Activated T-cell treated with anti-CD3 and anti-CD28 coated beads, Interleukin-2, amount 50 U/mL, for 4 hours (primary cell): Measurements from ENCODE around the gene TTYH1. TPM values are rescaled to one million over a fixed set of nuclear protein-coding genes. Genes with fewer than 3 reads are reported as not detected.
A peak's percentile ranks its signal among the peaks of the same experiment; 100 is the strongest.

Experiments
- ATAC-seq, 2 donors: fragments of 200-7000 bp; cut with Tn5 transposase; one replicate each; pipeline ENCODE4 v1.10.0; 2021
- DNase-seq: peaks from one replicate; pipeline ENCODE4 v3.0.0-alpha.2; 2020
- H3K27me3 Mint-ChIP-seq: one replicate; pipeline ENCODE4 v1.8.0; 2021; ENCODE audit warnings: low read depth, mixed read lengths
- H3K36me3 Mint-ChIP-seq: one replicate; pipeline ENCODE4 v1.8.0; 2022; ENCODE audit warnings: mixed read lengths; ENCODE audit not compliant: insufficient read depth
- H3K4me1 Mint-ChIP-seq: one replicate; pipeline ENCODE4 v1.8.0; 2021; ENCODE audit warnings: low read depth, mixed read lengths
- H3K4me3 Mint-ChIP-seq: one replicate; pipeline ENCODE4 v1.8.0; 2021; ENCODE audit warnings: mild to moderate bottlenecking, moderate library complexity, mixed read lengths
- H3K9me3 Mint-ChIP-seq: one replicate; pipeline ENCODE4 v1.8.0; 2021; ENCODE audit warnings: mixed read lengths
- total RNA-seq, 3 donors: library from RNA; stranded (reverse); gene quantifications; one replicate each; pipeline ENCODE4 v1.2.1, GENCODE V29; 2021

The TTYH1 gene
- total RNA-seq, 3 donors from 2014 or later, result 0.46 TPM; not detected in 2

DNA sequence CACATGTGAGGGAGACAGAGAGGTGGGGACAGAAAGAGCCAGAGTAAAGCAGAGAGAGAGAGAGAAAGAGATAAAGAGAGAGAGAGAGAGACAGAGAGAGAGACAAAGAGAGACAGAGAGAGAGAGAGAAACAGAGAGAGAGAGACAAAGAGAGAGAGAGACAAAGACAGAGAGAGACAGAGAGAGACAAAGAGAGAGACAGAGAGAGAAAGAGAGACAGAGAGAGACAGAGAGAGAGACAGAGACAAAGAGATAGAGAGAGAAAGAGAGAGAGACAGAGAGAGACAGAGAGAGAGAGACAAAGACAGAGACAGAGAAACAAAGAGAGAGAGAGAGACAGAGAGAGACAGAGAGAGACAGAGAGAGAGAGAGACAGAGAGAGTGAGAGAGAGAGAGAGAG, 4.2 kb upstream of the TTYH1 start:
- peaks cover 7% of the 10 kb centered on the region for H3K4me1 Mint-ChIP-seq
- no peak overlapping the region for H3K4me3 Mint-ChIP-seq
- DNase-seq (no peak), ATAC-seq (no peak)
- peaks cover 23% of the 10 kb centered on the region for H3K27me3 Mint-ChIP-seq
- H3K9me3 Mint-ChIP-seq, result no peaks in the 10 kb centered on the region
- H3K36me3 Mint-ChIP-seq, result no peaks in the 10 kb centered on the region

DNA sequence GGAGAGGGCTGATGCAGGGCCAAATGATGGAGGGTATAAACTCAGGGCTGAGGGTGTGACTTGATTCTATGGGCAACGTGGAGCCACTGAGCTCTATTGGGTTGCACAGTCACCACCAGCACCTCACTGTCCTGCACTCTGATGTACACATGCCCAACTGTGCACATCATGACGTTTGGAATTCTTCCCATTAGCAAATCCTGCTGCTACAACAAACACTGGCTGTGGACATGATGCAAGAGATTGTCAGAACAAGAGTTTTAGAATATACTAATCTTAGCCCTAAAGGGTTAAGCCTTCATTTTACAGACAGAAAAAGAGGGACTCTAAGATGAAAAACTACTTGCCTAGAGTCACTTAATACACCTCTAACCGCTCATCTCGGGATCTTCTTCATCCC, 2.4 kb upstream of the TTYH1 start:
- no peak for DNase-seq
- Mint-ChIP-seq H3K4me3 (no peak overlapping the region), H3K4me1 (peaks cover 16% of the 10 kb centered on the region), H3K36me3 (no peaks in the 10 kb centered on the region), H3K9me3 (no peaks in the 10 kb centered on the region), H3K27me3 (peaks cover 34% of the 10 kb centered on the region)
- ATAC-seq, result no peak

DNA sequence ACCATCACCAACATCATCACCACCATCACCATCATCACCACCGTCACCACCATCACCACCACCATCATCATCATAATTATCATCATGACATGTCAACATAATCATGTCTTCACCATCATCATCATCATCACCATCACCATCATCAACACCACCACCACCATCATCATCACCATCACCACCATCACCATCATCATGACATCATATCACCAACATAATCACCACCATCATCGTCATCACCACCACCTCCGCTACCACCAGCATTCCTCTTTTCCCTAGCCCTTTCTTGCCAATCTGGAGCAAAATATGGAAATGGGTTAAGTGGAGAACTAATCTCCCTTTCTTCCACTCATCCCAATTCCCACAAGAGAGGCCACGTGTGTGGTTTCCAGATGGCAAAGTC, 1.1 kb upstream of the TTYH1 start:
- H3K4me3 Mint-ChIP-seq, result no peak overlapping the region
- peaks cover 40% of the 10 kb centered on the region for H3K27me3 Mint-ChIP-seq
- H3K36me3 Mint-ChIP-seq, result no peaks in the 10 kb centered on the region
- no peaks in the 10 kb centered on the region for H3K9me3 Mint-ChIP-seq
- DNase-seq (no peak), ATAC-seq (no peak)
- H3K4me1 Mint-ChIP-seq, result peaks cover 22% of the 10 kb centered on the region

DNA sequence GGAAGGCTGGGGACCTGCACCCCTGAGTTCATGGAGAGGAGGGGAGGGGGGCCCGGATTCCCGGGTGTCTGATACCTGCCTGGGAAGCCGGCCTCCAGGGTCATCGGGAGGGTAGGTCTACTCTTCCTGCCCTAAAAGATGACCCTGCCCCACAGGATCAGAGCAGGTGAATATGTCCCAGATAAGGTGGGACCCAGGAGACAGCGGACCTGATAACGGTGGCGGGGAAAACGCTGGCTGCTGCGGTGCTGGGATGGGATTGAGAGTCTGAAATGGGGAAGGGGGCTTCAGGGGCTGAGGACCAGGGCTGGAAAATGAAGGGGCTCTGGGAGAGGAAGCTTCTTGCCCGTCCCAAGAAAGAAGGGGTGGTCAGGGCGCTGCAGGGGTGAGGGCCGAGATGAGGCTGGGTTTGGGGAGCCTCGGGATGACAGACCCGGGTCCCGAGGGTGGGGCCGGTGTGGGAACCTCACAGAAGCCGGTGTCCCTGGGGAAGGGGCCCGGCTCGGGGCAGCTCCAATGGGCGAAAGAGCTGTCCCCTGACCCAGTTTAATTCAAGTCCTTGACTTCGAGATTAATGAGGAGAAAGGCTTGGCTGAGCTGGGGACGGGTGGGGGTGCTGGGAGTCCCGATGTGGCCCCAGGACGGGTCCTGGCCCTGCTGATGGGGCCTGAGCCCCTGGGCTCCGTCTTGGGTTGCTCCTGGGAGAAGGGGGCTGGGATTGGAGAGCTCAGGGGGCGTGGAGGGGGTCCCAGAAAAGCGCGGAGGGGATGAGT, 823 bp downstream of the TTYH1 start:
- no peak for DNase-seq
- peaks cover 22% of the 10 kb centered on the region for H3K4me1 Mint-ChIP-seq
- H3K4me3 Mint-ChIP-seq, result no peak overlapping the region
- H3K9me3 Mint-ChIP-seq, result no peaks in the 10 kb centered on the region
- ATAC-seq, result no peak
- peaks cover 51% of the 10 kb centered on the region for H3K27me3 Mint-ChIP-seq
- no peaks in the 10 kb centered on the region for H3K36me3 Mint-ChIP-seq

DNA sequence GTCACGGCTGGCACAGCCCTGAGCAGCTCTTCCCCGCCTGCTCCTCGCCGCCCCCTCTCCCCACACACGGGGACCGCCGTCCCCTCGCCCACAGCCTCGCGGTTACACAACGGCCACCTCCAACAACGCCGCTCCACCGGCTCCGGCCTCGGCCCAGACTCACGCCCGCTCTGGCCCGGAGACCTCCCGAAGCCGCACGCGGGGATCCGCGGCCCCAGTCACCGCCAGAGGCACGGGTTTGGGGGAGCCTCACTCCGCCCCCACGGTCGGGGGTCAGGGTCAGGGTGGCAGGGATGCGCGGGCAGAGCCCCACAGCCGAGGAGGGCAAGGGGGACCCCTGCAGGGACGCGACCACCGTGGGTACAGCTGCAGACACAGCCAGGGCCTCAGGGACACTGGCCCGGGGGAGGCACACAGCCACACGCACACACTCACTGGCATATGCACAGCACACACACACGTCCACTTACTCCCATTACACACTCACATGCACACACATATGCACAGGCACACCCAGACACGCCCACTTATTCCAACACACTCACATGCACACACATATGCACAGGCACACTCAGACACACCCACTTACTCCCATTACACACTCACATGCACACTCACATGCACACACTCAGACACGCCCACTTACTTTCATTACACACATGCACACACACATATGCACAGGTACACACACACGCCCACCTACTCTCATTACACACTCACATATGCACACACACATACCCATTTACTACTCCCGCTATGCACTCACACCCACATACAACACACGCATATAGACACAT, 1.6 kb downstream of the TTYH1 start:
- H3K9me3 Mint-ChIP-seq, result no peaks in the 10 kb centered on the region
- H3K4me1 Mint-ChIP-seq, result peaks cover 22% of the 10 kb centered on the region
- H3K27me3 Mint-ChIP-seq, result peaks cover 51% of the 10 kb centered on the region
- DNase-seq (no peak), ATAC-seq (no peak)
- no peak overlapping the region for H3K4me3 Mint-ChIP-seq
- no peaks in the 10 kb centered on the region for H3K36me3 Mint-ChIP-seq

DNA sequence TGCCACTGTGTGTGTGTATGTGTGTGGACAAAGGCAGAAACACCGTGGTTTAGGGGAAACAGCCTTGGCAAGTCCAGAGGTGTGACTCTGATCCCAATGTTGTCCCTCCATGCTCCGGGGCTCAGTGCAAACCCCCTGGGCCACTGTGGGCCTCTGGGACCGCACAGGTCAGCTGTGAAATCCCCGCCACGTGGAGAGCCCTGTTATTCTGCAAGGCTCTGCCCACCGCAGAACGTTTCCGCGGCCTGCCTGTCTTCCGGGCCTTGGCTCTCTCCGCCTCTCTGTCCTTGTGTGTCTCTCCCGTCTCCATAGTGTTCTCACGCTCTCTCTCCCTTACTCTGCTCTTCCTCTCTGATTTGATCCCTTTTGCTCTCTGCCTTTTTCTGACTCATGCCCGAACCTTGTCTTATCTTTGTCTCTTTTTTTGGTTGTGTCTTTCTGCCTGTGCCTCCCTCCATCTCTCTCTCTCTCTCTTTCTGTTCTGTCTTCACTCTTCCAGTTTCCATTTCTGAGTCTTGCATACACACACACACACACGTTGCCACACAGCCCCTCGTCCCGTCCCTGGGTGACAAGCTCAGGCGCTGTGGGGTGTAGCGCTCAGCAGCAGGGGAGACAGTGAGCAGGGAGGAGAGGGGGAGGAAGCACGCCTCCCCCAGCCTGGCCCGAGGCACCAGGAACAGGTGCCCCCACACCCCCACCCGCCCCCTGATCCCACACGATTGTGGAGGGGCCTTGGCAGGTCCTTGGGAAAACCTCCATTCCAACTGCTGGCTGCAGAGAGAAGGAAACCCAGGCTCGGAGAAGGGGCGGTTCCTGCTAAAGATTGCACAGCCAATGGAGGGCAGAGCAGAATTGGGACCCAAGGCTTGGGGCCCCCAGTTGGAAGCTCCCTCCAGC, 3.0 kb downstream of the TTYH1 start:
- peaks cover 52% of the 10 kb centered on the region for H3K27me3 Mint-ChIP-seq
- no peaks in the 10 kb centered on the region for H3K36me3 Mint-ChIP-seq
- H3K9me3 Mint-ChIP-seq, result no peaks in the 10 kb centered on the region
- ATAC-seq, result peak; percentile 40 to 52
- H3K4me1 Mint-ChIP-seq, result peaks cover 22% of the 10 kb centered on the region
- DNase-seq, result no peak
- peak overlapping the region; percentile 70 for H3K4me3 Mint-ChIP-seq

DNA sequence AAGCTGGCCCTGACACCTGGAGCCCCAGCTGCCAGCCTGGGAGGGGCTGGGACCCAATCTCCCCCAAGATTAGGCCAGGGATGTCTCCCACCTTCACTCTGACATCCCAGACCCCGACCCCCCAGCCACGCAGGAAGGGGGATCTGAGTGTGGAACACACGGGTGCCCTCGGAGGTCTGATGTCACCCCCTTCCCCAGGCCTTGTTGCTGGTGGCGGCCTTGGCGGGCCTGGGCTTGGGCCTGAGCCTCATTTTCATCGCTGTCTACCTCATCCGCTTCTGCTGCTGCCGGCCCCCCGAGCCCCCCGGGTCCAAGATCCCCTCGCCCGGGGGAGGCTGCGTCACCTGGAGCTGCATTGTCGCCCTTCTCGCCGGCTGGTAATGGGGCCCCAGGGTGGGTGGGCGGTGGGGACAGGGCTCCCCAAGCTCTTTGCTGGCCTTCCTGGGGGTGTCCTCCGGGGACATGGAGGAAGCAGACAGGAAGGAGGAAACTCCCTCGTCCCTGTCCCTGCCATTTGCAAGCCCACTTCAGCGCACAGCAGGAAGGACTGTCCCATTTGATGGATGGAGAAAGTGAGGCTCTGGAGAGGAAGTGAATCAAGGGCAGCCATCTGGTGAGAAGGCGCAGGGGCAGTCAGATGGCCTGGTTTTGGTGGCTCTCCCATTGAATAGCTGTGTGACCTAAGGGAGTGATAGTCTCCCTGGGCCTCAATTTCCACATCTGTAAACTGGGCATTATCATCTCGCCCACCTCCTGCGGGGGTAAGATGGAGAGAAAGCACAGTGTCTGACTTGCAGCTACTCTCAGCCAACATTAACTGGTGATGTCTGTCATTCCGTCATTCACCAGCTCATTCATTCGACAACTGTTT, 3.9 kb downstream of the TTYH1 start:
- H3K9me3 Mint-ChIP-seq, result no peaks in the 10 kb centered on the region

DNA sequence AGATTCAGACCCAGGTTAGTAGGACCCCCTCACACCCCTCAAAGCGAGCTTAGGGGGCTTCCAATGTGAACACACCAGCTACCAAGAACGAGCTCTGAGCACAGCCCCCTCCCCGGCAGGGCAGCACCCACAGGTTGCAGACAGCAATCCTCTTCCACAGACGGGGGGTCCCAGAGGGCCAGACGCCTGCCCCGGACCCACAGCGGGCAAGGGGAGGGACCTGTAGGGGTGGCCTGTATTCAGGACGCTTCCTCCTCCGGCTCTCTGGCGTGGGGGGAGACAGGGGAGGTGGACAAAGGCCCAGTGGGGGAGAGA, 4.8 kb downstream of the TTYH1 start:
- ATAC-seq (no peak), DNase-seq (no peak)
- H3K36me3 Mint-ChIP-seq, result no peaks in the 10 kb centered on the region
- no peak overlapping the region for H3K4me3 Mint-ChIP-seq
- peaks cover 48% of the 10 kb centered on the region for H3K27me3 Mint-ChIP-seq
- no peaks in the 10 kb centered on the region for H3K9me3 Mint-ChIP-seq
- peaks cover 18% of the 10 kb centered on the region for H3K4me1 Mint-ChIP-seq

More for the DNA sequence above, 3.9 kb downstream of the TTYH1 start:
- Mint-ChIP-seq H3K4me3 (no peak overlapping the region), H3K4me1 (peaks cover 22% of the 10 kb centered on the region), H3K27me3 (peaks cover 48% of the 10 kb centered on the region), H3K36me3 (no peaks in the 10 kb centered on the region)
- ATAC-seq (no peak), DNase-seq (no peak)

DNA sequence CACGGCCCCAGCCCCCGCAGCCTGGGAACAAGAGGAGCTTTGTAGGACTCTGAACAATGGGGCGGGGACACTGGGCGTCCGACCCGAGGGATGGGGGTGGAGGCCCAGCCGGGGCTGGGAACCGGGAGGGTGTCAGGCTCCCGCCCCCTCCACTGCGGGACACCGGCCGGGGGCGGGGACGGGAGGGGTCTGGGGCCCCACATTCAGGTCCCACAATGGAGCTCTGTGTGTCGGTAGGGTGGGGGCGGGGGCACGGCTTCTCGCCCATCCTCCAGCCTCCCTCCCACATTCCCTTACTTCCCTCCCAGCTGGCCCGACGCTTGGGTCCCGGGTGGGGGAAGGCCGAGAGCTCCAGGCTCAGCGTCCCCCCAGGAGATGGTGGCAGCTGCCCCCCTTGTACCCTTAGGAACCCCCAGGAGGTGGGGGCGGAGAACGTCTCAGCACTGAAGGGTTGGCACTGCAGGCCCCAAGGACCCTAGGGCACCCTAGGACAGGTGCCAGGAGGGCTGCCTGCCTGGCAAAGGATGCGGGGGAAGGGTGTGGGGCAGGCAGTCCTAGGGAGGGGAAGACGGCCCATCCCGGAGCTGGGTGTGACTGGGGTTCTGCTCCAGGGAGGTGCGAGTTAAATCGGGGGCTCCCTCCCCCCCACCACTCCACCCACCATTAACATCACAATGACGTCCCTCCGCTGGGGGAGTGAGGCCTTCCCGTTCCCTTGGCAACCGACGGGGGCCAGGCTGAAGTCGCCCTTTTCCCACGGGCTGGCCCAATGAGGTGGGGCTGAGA, 5.3 kb downstream of the TTYH1 start:
- ATAC-seq, result no peak
- Mint-ChIP-seq H3K36me3 (no peaks in the 10 kb centered on the region), H3K27me3 (peaks cover 48% of the 10 kb centered on the region), H3K4me3 (no peak overlapping the region), H3K4me1 (peaks cover 17% of the 10 kb centered on the region), H3K9me3 (no peaks in the 10 kb centered on the region)
- DNase-seq, result no peak

DNA sequence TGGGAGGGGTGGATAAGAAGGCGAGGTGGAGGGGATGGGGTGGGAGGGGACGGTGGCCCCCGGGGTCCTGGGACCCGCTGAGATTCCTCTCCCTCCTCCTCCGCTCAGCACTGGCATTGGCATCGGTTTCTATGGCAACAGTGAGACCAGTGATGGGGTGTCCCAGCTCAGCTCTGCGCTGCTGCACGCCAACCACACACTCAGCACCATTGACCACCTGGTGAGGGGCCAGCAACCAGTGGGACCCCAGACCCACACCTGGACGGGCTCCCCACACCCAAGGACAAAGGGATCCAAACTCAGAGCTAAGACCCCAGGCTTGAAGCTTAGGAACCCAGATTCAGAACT, 5.9 kb downstream of the TTYH1 start:
- no peaks in the 10 kb centered on the region for H3K9me3 Mint-ChIP-seq
- peaks cover 49% of the 10 kb centered on the region for H3K27me3 Mint-ChIP-seq
- ATAC-seq (no peak), DNase-seq (no peak)
- no peak overlapping the region for H3K4me3 Mint-ChIP-seq
- peaks cover 15% of the 10 kb centered on the region for H3K4me1 Mint-ChIP-seq
- no peaks in the 10 kb centered on the region for H3K36me3 Mint-ChIP-seq

DNA sequence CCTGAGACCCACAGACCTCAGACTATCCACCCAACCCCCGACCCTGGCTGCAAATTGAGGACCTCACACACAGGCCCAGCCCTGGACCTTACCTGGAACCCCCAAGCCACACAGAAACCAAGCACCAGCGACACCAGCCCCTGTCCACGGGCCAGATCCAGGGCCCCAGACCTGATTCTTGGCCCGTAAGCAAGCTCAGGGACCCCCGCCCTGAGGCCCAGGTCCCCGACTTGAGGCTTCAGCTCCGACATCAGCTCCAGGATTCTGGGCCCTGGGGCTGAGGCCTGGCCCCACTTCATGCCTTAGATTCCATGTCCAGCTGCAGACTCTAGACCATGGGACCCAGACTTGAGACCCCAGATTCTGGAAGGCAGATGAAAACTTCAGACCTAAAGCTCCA, 6.3 kb downstream of the TTYH1 start:
- peaks cover 15% of the 10 kb centered on the region for H3K4me1 Mint-ChIP-seq
- peaks cover 52% of the 10 kb centered on the region for H3K27me3 Mint-ChIP-seq
- H3K36me3 Mint-ChIP-seq, result no peaks in the 10 kb centered on the region
- no peak for ATAC-seq
- H3K9me3 Mint-ChIP-seq, result no peaks in the 10 kb centered on the region
- DNase-seq, result no peak
- H3K4me3 Mint-ChIP-seq, result no peak overlapping the region

DNA sequence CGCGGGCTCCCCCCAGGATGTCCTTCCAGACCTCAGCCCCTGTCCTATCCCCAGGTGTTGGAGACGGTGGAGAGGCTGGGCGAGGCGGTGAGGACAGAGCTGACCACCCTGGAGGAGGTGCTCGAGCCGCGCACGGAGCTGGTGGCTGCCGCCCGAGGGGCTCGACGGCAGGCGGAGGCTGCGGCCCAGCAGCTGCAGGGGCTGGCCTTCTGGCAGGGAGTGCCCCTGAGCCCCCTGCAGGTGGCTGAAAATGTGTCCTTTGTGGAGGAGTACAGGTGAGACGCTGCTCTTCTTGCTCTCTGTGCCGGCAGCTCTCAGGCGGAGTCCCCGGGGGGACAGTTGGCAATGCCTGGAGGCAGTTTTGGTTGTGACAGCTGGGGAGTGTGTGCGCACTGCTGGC, 6.9 kb downstream of the TTYH1 start:
- Mint-ChIP-seq H3K4me1 (peaks cover 13% of the 10 kb centered on the region), H3K4me3 (no peak overlapping the region), H3K27me3 (peaks cover 55% of the 10 kb centered on the region), H3K36me3 (no peaks in the 10 kb centered on the region), H3K9me3 (no peaks in the 10 kb centered on the region)
- no peak for DNase-seq
- no peak for ATAC-seq

DNA sequence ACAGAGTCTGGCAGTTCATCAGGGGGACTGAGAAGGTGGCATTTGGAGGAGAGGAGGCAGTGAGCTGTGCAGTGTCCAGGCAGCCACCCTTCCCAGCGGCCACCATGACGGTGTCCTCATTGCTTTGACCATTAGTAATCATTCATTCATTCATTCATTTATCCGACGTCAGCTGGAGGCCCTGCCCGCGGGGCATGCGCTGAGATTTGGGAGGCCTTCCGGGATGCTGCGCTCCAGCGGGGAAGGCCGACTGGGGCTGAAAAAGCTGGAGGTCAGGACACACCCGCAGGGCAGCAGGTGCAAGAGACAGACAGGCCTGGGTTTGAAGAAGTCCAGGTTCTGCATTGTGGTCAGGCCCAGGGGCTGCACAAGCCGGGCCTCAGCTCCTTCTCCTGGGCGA, 8.9 kb downstream of the TTYH1 start:
- DNase-seq (no peak), ATAC-seq (no peak)
- no peaks in the 10 kb centered on the region for H3K36me3 Mint-ChIP-seq
- H3K27me3 Mint-ChIP-seq, result peaks cover 49% of the 10 kb centered on the region
- peaks cover under 1% of the 10 kb centered on the region for H3K4me1 Mint-ChIP-seq
- no peaks in the 10 kb centered on the region for H3K9me3 Mint-ChIP-seq
- H3K4me3 Mint-ChIP-seq, result no peak overlapping the region
